GM12875 (cell line): ENCODE measurements around the gene PRKCA.

ENCODE experiments used
- H3K4me3 ChIP-seq: one replicate; pipeline ENCODE4 v1.5.1; 2011; ENCODE audit warnings: low read depth, low read length, control low read depth
- TF ChIP-seq, protein P1 (sequence below): IDR thresholded peaks from 2 replicates; pipeline ENCODE4 v1.5.1; 2011; ENCODE audit warnings: low read depth, mild to moderate bottlenecking, control low read depth, inconsistent platforms, low read length, moderate library complexity, borderline replicate concordance; ENCODE audit not compliant: insufficient read depth

Gene PRKCA

DNA sequence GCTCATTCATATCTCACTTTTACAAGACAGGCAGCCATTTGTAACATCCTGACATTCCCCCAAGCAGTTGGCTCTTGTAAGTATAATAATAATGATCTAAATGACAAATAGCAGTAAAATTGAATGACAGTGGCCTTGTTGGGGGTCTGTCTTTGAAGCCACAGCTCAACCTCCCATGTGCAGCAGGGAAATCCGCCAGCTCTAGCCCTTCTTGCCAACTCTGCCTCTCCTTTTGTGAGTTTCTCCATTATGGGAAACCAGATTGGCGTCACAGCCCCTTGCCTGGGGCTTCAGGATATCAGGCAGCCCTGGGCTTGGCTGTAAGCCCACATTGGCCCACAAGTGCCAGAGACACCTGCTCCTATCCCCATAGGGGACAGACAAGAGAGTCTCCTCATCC lies 462.1 kb downstream of the PRKCA start:
- TF ChIP-seq, protein P1, sequence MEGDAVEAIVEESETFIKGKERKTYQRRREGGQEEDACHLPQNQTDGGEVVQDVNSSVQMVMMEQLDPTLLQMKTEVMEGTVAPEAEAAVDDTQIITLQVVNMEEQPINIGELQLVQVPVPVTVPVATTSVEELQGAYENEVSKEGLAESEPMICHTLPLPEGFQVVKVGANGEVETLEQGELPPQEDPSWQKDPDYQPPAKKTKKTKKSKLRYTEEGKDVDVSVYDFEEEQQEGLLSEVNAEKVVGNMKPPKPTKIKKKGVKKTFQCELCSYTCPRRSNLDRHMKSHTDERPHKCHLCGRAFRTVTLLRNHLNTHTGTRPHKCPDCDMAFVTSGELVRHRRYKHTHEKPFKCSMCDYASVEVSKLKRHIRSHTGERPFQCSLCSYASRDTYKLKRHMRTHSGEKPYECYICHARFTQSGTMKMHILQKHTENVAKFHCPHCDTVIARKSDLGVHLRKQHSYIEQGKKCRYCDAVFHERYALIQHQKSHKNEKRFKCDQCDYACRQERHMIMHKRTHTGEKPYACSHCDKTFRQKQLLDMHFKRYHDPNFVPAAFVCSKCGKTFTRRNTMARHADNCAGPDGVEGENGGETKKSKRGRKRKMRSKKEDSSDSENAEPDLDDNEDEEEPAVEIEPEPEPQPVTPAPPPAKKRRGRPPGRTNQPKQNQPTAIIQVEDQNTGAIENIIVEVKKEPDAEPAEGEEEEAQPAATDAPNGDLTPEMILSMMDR: no peak

GRCh38 chr17:66767154-66767933 lies 464.9 kb downstream of the PRKCA start:
- TF ChIP-seq, protein P1: no peak
- no peak overlapping the region for H3K4me3 ChIP-seq

More for the DNA sequence above, 462.1 kb downstream of the PRKCA start:
- no peak overlapping the region for H3K4me3 ChIP-seq

DNA sequence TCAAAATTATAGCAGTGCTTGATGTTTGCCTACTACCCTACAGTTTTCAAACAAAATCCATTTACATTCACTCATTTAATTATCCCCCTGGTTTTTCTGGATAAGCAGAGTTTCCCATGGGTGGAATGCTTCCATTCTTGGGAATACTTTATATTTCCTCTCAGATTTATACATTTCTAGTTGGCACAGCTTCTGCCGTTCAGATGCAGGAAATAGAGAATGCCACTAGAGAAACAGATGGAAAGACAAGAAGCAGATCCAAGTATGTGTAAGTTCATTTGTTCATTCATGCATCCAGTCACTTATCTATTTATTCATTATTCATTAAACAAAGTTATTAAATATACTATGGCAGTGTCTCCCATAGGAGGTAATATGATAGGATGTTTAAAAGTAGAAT lies 467.5 kb downstream of the PRKCA start:
- TF ChIP-seq, protein P1: no peak
- H3K4me3 ChIP-seq: no peak overlapping the region

GRCh38 chr17:66772148-66772812 lies 469.9 kb downstream of the PRKCA start:
- no peak overlapping the region for H3K4me3 ChIP-seq
- TF ChIP-seq, protein P1: no peak

DNA sequence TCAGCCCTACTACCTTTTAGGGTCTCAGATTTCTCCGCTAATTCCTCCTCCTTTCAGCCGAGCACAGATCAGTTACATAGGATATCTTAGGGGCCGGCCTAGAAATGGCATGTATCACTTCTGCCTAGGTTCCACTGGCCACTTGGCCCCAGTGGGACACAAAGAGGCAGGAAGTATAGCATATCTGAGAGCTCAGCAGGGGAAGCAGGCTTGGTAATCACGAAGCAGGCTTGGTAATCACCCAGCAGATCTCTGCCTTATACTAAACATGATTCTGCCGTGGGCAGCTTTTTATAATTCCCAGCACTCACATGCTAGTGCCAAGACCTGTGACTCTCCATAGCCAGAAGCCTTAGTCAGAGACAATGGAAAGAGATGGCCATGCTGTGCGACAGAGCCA lies 472.9 kb downstream of the PRKCA start:
- TF ChIP-seq, protein P1: no peak
- H3K4me3 ChIP-seq: no peak overlapping the region

DNA sequence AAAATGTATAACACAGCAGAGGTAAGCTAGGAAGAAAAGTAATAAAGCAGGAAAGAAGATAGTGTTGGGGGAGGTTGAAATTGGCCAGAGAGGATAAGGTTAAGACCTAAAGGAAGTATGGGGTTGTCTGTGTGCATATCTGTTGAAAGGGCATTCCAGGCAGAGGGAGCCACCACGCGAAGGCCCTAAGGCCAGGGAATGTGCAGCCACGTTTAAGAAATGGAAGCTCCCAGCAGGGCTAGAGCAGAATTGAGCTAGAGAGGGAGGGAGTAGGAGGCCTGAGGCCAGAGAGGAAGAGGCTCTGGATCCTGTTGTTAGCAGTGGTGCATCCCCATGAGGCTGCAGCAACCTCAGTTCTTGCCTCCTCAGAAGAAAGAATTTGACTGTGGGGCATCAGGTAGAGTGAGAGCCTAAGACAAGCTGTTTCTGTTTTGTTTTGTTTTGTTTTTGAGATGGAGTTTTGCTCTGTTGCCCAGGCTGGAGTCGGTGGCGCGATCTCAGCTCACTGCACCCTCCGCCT lies 473.5 kb downstream of the PRKCA start:
- H3K4me3 ChIP-seq: no peak overlapping the region
- TF ChIP-seq, protein P1: no peak
